Lung (tissue), 12 donors: ENCODE data around the gene CACNA1E. TPM values are rescaled to one million over a fixed set of nuclear protein-coding genes. Genes with fewer than 3 reads are reported as not detected.

Source experiments
- ATAC-seq: fragments of 200-7000 bp; cut with Tn5 transposase; one replicate; pipeline ENCODE4 v1.9.1; 2020; ENCODE audit warnings: moderate number of reproducible peaks; ENCODE audit not compliant: insufficient read depth, low FRiP score
- DNase-seq, 3 donors: peaks; one replicate each; pipeline ENCODE4 v3.0.0-alpha.2; 2013 to 2017
- H3K27ac ChIP-seq, 2 donors: one replicate each; pipeline ENCODE4 v1.5.1; 2013; ENCODE audit warnings: mild to moderate bottlenecking in 2 of 2, moderate library complexity in 2 of 2, control low read depth in 1 of 2, inconsistent platforms in 1 of 2, low read depth in 1 of 2, low read length in 1 of 2
- H3K27me3 ChIP-seq, 3 donors: one replicate each; pipeline ENCODE4 v1.5.1; 2013; ENCODE audit warnings: low read length in 2 of 3; ENCODE audit not compliant: control insufficient read depth in 3 of 3, insufficient read depth in 3 of 3
- H3K36me3 ChIP-seq, 4 donors: one replicate each; pipeline ENCODE4 v1.5.1; 2013; ENCODE audit warnings: low read length in 4 of 4, mild to moderate bottlenecking in 1 of 4, moderate library complexity in 1 of 4; ENCODE audit not compliant: control insufficient read depth in 4 of 4, insufficient read depth in 4 of 4
- H3K4me1 ChIP-seq, 5 donors: one replicate each; pipeline ENCODE4 v1.5.1; 2013; ENCODE audit warnings: low read length in 5 of 5, mild to moderate bottlenecking in 2 of 5, moderate library complexity in 1 of 5; ENCODE audit not compliant: control insufficient read depth in 5 of 5, insufficient read depth in 5 of 5
- H3K4me3 ChIP-seq: one replicate; pipeline ENCODE4 v1.5.1; 2013; ENCODE audit warnings: mild to moderate bottlenecking, control low read depth, moderate library complexity
- H3K9ac ChIP-seq, 2 donors: one replicate each; pipeline ENCODE4 v1.5.1; 2013; ENCODE audit warnings: low read length in 2 of 2, control low read depth in 1 of 2; ENCODE audit not compliant: insufficient read depth in 1 of 2
- H3K9me3 ChIP-seq, 4 donors: one replicate each; pipeline ENCODE4 v1.5.1; 2013; ENCODE audit warnings: low read length in 3 of 4, mild to moderate bottlenecking in 1 of 4, moderate library complexity in 1 of 4; ENCODE audit not compliant: control insufficient read depth in 4 of 4, insufficient read depth in 3 of 4
- CTCF ChIP-seq: IDR thresholded peaks from 2 replicates; pipeline ENCODE4 v1.5.1; 2012; ENCODE audit warnings: mild to moderate bottlenecking; ENCODE audit errors: control extremely low read depth, extremely low read depth
- WGBS, 2 donors: extraction: QIAGEN DNeasy Blood & Tissue Kit; methylation state at CpG; one replicate each; pipeline ENCODE4 v1.1.7; 2013; 5-methylcytosine and 5-hydroxymethylcytosine counted together
- polyA plus RNA-seq, 2 donors: library from polyadenylated mRNA; stranded (reverse); fragments of 200-250 nt; gene quantifications; one replicate each; pipeline ENCODE4 v1.2.1, GENCODE V29; 2013
- total RNA-seq, 2 donors: library from RNA; depleted of rRNA in 1 of 2; stranded (reverse); fragments of >200 nt in 1 of 2; gene quantifications; one replicate each; pipeline ENCODE4 v1.2.1, GENCODE V29; 2014 to 2021
- donor health status: control.
- donor health status: control.
- donor health status: Bipolar disorder and iron deficiency.
- donor health status: healthy.
- donor health status: DM: yes; HTN: yes; CAD: no.

The CACNA1E gene
- total and polyA plus RNA-seq, 4 donors, result 0.02 to 1.4 (median 0.80) TPM

- Histone ChIP-seq H3K9ac (no peak overlapping the region), H3K27ac (no peak overlapping the region), H3K27me3 (no peaks in the 10 kb centered on the region), H3K36me3 (no peaks in the 10 kb centered on the region), H3K4me1 (no peaks in the 10 kb centered on the region), H3K4me3 (no peak overlapping the region), H3K9me3 (no peaks in the 10 kb centered on the region)
- WGBS, 2 donors, result 89 to 95% methylated on average over 4 of the region's 4 CpGs
- ATAC-seq, result no peak
- TF ChIP-seq CTCF, result no peak
- no peak for DNase-seq
Measured at GRCh38 chr1:181440510-181440909, 42.8 kb upstream of the CACNA1E start.

DNA sequence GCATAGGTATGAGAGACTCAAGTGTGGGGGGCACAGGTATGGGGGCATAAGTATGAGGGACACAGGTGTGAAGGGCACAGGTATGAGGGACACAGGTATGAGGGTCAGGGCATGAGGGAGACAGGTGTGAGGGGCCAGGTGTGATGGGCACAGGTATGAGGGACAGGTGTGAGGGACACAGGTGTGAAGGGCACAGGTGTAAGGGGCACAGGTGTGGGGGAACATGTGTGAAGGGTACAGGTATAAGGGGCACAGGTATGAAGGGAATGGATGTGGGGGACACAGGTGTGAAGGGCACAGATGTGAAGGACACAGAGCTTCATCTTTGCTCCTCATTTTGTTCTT, 41.2 kb upstream of the CACNA1E start:
- ATAC-seq (no peak), DNase-seq (no peak)
- Histone ChIP-seq H3K36me3 (no peaks in the 10 kb centered on the region), H3K27ac (no peak overlapping the region), H3K9ac (no peak overlapping the region), H3K4me1 (no peaks in the 10 kb centered on the region), H3K27me3 (no peaks in the 10 kb centered on the region), H3K9me3 (no peaks in the 10 kb centered on the region), H3K4me3 (no peak overlapping the region)
- no peak for TF ChIP-seq CTCF

DNA sequence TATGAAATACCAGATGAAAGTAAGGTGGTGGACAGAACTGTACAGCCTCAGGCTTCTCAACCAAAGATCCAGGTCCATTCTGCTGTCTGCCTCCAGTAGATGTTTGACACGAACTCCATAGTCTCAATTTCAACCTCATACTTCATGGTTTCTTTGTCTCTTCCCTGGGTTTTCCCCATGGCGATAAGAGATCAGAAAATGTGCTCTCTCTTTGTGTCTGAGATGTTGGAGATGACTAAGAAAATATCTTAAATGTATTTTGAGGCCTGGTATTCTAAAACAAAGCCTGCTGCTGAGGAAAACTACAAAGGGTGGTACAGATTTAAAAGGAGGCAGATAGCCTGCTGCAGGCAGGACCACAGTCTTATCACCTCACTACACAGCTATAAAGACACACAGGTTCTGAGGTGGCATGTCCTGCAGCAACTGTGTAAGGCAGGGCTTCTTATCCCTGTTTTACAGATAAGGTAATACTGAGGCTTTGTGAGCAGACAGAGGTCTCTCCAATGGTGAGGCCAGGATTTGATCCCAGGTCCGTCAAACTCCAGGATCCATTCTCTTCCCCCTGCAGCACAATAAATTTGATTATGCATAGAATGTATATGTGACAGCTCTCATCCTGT, 40.0 kb upstream of the CACNA1E start:
- no peak for TF ChIP-seq CTCF
- H3K27me3 ChIP-seq, result no peaks in the 10 kb centered on the region
- peaks cover 0 to 2% (median 0%) of the 10 kb centered on the region in 4 donors for H3K9me3 ChIP-seq
- H3K36me3 ChIP-seq, result no peaks in the 10 kb centered on the region
- 77 to 93% methylated on average over 3 of the region's 3 CpGs for WGBS, 2 donors
- no peak for ATAC-seq
- no peak overlapping the region for H3K27ac ChIP-seq
- no peak overlapping the region for H3K9ac ChIP-seq
- no peaks in the 10 kb centered on the region for H3K4me1 ChIP-seq
- no peak for DNase-seq
- no peak overlapping the region for H3K4me3 ChIP-seq

DNA sequence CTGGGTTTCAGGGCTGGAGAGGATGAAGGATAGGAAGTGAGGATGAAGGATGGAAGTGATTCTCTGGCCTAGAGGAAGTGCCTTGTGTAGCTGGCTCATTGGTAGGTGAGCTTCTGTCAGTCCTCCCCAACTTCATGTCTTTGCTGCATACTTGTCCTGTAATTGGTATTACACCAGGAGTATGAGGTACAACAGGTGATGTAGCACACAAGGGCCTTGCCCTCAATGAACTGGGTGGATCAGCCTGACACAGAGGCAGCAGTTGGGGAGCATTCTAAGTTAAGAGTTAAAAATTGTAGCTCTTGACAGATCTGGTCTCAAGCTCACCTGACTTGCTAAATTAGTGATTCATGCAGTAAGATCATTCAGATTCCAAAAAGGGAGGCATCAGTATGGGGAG, 37.9 kb upstream of the CACNA1E start:
- Histone ChIP-seq H3K9me3 (peaks cover 0 to 2% (median 0%) of the 10 kb centered on the region in 4 donors), H3K27ac (no peak overlapping the region), H3K4me1 (no peaks in the 10 kb centered on the region), H3K4me3 (no peak overlapping the region), H3K36me3 (no peaks in the 10 kb centered on the region), H3K27me3 (no peaks in the 10 kb centered on the region), H3K9ac (no peak overlapping the region)
- no peak for TF ChIP-seq CTCF
- ATAC-seq, result no peak
- DNase-seq, result no peak
